Fibroblast of the aortic adventitia (primary cell): Measurements from ENCODE around the gene DOCK2. TPM values are rescaled to one million over a fixed set of nuclear protein-coding genes. Genes with fewer than 3 reads are reported as not detected.
"Not testable (repeated sequence)": the region's sequence is repeated elsewhere in the genome, so short reads cannot be mapped to it uniquely, and the experiment has no call there.

Source experiments
- DNase-seq: peaks from one replicate; pipeline ENCODE4 v3.0.0-alpha.2; 2010; ENCODE audit warnings: low read depth
- H3K4me3 ChIP-seq: 2 replicates; pipeline ENCODE4 v1.5.1; 2011; ENCODE audit warnings: low read depth, mild to moderate bottlenecking, control low read depth, low read length, moderate library complexity
- CTCF ChIP-seq: IDR thresholded peaks from 2 replicates; pipeline ENCODE4 v1.5.1; 2011; ENCODE audit warnings: mild to moderate bottlenecking, low read length, control low read depth, inconsistent platforms; ENCODE audit not compliant: insufficient read depth
- total RNA-seq: library from RNA; depleted of rRNA; stranded (reverse); fragments of >200 nt; gene quantifications from 2 replicates; pipeline ENCODE4 v1.2.3, GENCODE V29; 2012; ENCODE audit warnings: low replicate concordance

The DOCK2 gene
- total RNA-seq, 1 donor = 4.6 TPM

DNA sequence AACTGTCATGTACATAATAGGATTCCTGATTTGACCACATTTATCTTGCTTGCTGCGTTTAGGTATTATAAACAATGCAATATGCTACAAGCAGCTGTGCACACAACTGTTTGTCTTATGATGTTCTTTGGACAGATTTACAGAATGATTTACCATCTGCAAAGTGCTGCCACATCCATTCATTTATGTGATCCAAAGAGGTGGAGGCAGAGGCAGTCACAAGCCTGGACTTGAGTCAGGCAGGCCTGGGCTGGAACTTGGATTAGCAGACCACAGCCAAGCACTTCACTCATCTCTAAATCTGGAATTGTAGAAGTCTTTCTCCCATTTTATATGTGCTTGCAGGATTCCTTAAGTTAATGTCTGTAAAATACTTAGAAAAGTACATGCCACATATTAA, 194.3 kb downstream of the DOCK2 start:
- TF ChIP-seq CTCF = no peak
- no peak for DNase-seq
- H3K4me3 ChIP-seq = no peak overlapping the region

GRCh38 chr5:169832304-169832703, 195.2 kb downstream of the DOCK2 start:
- H3K4me3 ChIP-seq = no peak overlapping the region
- TF ChIP-seq CTCF = no peak
- no peak for DNase-seq

- no peak for DNase-seq
- no peak for TF ChIP-seq CTCF
- H3K4me3 ChIP-seq = no peak overlapping the region
These were observed 195.8 kb downstream of the DOCK2 start for GRCh38 chr5:169832845-169833244.

DNA sequence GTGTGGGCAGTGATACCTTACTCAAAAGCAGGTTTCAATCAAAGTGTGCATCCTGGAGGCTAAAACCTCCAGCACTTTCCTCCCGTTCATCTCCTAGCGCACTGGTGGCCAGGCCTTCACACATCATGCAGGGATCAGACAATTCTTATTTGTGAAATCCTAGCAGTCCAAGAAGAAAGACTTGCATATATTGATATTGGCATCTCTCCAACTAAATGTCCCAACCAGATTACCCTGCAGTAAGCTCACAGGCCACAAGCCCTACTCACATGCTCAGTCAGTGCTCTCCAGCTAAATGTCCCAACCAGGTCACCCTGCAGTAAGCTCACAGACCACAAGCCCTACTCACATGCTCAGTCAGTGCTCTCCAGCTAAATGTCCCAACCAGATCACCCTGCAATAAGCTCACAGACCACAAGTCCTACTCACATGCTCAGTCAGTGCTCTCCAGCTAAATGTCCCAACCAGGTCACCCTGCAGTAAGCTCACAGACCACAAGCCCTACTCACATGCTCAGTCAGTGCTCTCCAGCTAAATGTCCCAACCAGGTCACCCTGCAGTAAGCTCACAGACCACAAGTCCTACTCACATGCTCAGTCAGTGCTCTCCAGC, 196.7 kb downstream of the DOCK2 start:
- DNase-seq = peak; percentile 56
- not testable (repeated sequence) for H3K4me3 ChIP-seq

GRCh38 chr5:169834540-169834939, 197.5 kb downstream of the DOCK2 start:
- H3K4me3 ChIP-seq, DNase-seq: not testable (repeated sequence)

GRCh38 chr5:169836835-169837536, 199.9 kb downstream of the DOCK2 start:
- H3K4me3 ChIP-seq = no peak overlapping the region
- DNase-seq = no peak

GRCh38 chr5:169837686-169838085, 200.6 kb downstream of the DOCK2 start:
- TF ChIP-seq CTCF = no peak
- no peak for DNase-seq
- H3K4me3 ChIP-seq = no peak overlapping the region

More at GRCh38 chr5:169836835-169837536, 199.9 kb downstream of the DOCK2 start:
- no peak for TF ChIP-seq CTCF

DNA sequence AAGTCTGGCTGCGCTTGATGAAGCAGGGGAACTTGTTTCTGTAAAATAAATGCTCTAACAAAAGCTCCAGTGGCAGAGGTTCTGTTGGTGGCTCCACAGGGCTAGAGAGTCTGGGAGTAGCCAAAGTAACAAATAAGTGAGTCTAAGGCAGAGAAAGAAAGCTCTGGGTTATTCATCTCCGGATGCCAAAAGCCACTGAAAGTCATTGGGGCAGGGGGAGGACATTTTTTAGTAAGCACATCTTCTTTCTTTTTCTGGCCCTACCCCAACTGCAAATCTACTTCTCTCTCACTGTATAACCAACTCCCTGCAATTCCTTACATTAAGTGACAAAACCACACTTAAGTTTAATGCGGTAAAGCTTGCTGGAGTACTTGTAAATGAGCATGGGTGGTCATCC, 201.6 kb downstream of the DOCK2 start:
- no peak overlapping the region for H3K4me3 ChIP-seq
- DNase-seq = no peak
- TF ChIP-seq CTCF = no peak
